H9 (cell line): ENCODE data around the gene COL5A3. TPM values are rescaled to one million over a fixed set of nuclear protein-coding genes. Genes with fewer than 3 reads are reported as not detected.

Experiments used
- DNase-seq: peaks from one replicate; pipeline ENCODE4 v3.0.0-alpha.2; 2017
- H2AFZ ChIP-seq: one replicate; pipeline ENCODE4 v1.6.1; 2013; ENCODE audit warnings: mild to moderate bottlenecking, low read length, control low read depth, moderate library complexity
- H2AK5ac ChIP-seq: 2 replicates; pipeline ENCODE4 v1.6.1; 2013; ENCODE audit warnings: low read length, control low read depth, mixed read lengths; ENCODE audit not compliant: insufficient read length
- H2BK120ac ChIP-seq: one replicate; pipeline ENCODE4 v1.6.1; 2013; ENCODE audit warnings: low read depth, mild to moderate bottlenecking, low read length, control low read depth, inconsistent platforms; ENCODE audit not compliant: poor library complexity, severe bottlenecking
- H2BK12ac ChIP-seq: 2 replicates; pipeline ENCODE4 v1.6.1; 2013; ENCODE audit warnings: low read length, control low read depth, mixed read lengths, low read depth; ENCODE audit not compliant: insufficient read length
- H2BK15ac ChIP-seq: 2 replicates; pipeline ENCODE4 v1.6.1; 2013; ENCODE audit warnings: low read depth, low read length, control low read depth
- H2BK20ac ChIP-seq: one replicate; pipeline ENCODE4 v1.6.1; 2013; ENCODE audit warnings: low read depth, mild to moderate bottlenecking, low read length, control low read depth, inconsistent platforms; ENCODE audit not compliant: poor library complexity, severe bottlenecking
- H2BK5ac ChIP-seq: 2 replicates; pipeline ENCODE4 v1.6.1; 2013; ENCODE audit warnings: low read length, control low read depth, mixed read lengths; ENCODE audit not compliant: insufficient read length
- H3K14ac ChIP-seq: 2 replicates; pipeline ENCODE4 v1.6.1; 2013; ENCODE audit warnings: low read length, control low read depth; ENCODE audit not compliant: insufficient read depth
- H3K18ac ChIP-seq: 2 replicates; pipeline ENCODE4 v1.6.1; 2013; ENCODE audit warnings: low read depth, mild to moderate bottlenecking, mixed read lengths, low read length, control low read depth; ENCODE audit not compliant: insufficient read length
- H3K23ac ChIP-seq: 2 replicates; pipeline ENCODE4 v1.6.1; 2013; ENCODE audit warnings: low read length, control low read depth, mixed read lengths, low read depth; ENCODE audit not compliant: insufficient read length
- H3K23me2 ChIP-seq: 2 replicates; pipeline ENCODE4 v1.6.1; 2013; ENCODE audit warnings: low read depth, mild to moderate bottlenecking, mixed read lengths, low read length, control low read depth; ENCODE audit not compliant: insufficient read length, poor library complexity, severe bottlenecking
- H3K27ac ChIP-seq: 2 replicates; pipeline ENCODE4 v1.5.1; 2013; ENCODE audit warnings: low read length, control low read depth, mixed read lengths, low read depth; ENCODE audit not compliant: insufficient read length
- H3K27me3 ChIP-seq: 2 replicates; pipeline ENCODE4 v1.6.1; 2013; ENCODE audit warnings: low read length, control low read depth, inconsistent platforms; ENCODE audit not compliant: insufficient read depth
- H3K4ac ChIP-seq: 2 replicates; pipeline ENCODE4 v1.6.1; 2013; ENCODE audit warnings: low read depth, mild to moderate bottlenecking, control low read depth, inconsistent platforms, low read length, moderate library complexity
- H3K4me1 ChIP-seq: 2 replicates; pipeline ENCODE4 v1.6.1; 2013; ENCODE audit warnings: low read length, control low read depth, inconsistent platforms; ENCODE audit not compliant: insufficient read depth
- H3K4me2 ChIP-seq: 2 replicates; pipeline ENCODE4 v1.6.1; 2013; ENCODE audit warnings: low read length, control low read depth, mixed read lengths; ENCODE audit not compliant: insufficient read length, insufficient read depth
- H3K56ac ChIP-seq: 2 replicates; pipeline ENCODE4 v1.6.1; 2013; ENCODE audit warnings: low read depth, mild to moderate bottlenecking, mixed read lengths, low read length, control low read depth; ENCODE audit not compliant: insufficient read length
- H3K79me1 ChIP-seq: 2 replicates; pipeline ENCODE4 v1.6.1; 2013; ENCODE audit warnings: low read depth, mild to moderate bottlenecking, moderate library complexity, low read length, control low read depth, inconsistent platforms; ENCODE audit not compliant: insufficient read depth, poor library complexity, severe bottlenecking
- H3K79me2 ChIP-seq: 2 replicates; pipeline ENCODE4 v1.6.1; 2013; ENCODE audit warnings: low read length, control low read depth, inconsistent platforms; ENCODE audit not compliant: insufficient read depth
- H3K9ac ChIP-seq: 2 replicates; pipeline ENCODE4 v1.6.1; 2013; ENCODE audit warnings: low read length, control low read depth, mixed read lengths; ENCODE audit not compliant: insufficient read length; ENCODE audit errors: extremely low read depth
- H3K9me3 ChIP-seq: one replicate; pipeline ENCODE4 v1.6.1; 2013; ENCODE audit warnings: low read depth, low read length, inconsistent platforms; ENCODE audit not compliant: control insufficient read depth
- H3T11ph ChIP-seq: one replicate; pipeline ENCODE4 v1.6.1; 2013; ENCODE audit warnings: mild to moderate bottlenecking, low read length, control low read depth, inconsistent platforms
- H4K20me1 ChIP-seq: one replicate; pipeline ENCODE4 v1.6.1; 2013; ENCODE audit not compliant: control insufficient read depth, insufficient read length, insufficient read depth
- H4K5ac ChIP-seq: 2 replicates; pipeline ENCODE4 v1.6.1; 2013; ENCODE audit warnings: low read depth, mild to moderate bottlenecking, mixed read lengths, low read length, control low read depth; ENCODE audit not compliant: insufficient read length
- H4K8ac ChIP-seq: replicated peaks from 2 replicates; pipeline ENCODE4 v1.6.1; 2013; ENCODE audit warnings: low read length, control low read depth, mixed read lengths, low read depth; ENCODE audit not compliant: insufficient read length
- H4K91ac ChIP-seq: 2 replicates; pipeline ENCODE4 v1.6.1; 2013; ENCODE audit warnings: low read depth, mild to moderate bottlenecking, moderate library complexity, mixed read lengths, low read length, control low read depth; ENCODE audit not compliant: insufficient read length
- H3K27ac Mint-ChIP-seq, 3 experiments: 2 replicates in 2 of 3; 3 replicates in 1 of 3; pipeline ENCODE4 v1.8.0; 2020 to 2021; ENCODE audit warnings: mixed read lengths in 3 of 3, mild to moderate bottlenecking in 1 of 3, moderate library complexity in 1 of 3
- H3K27me3 Mint-ChIP-seq: 2 replicates; pipeline ENCODE4 v1.8.0; 2021; ENCODE audit warnings: low read depth, mild to moderate bottlenecking, moderate library complexity, mixed read lengths
- H3K36me3 Mint-ChIP-seq, 3 experiments: 2 replicates in 2 of 3; 3 replicates in 1 of 3; pipeline ENCODE4 v1.8.0; 2020 to 2021; ENCODE audit warnings: low read depth in 3 of 3, mixed read lengths in 3 of 3; ENCODE audit not compliant: insufficient read depth in 1 of 3
- H3K4me1 Mint-ChIP-seq, 2 experiments: 2 replicates each; pipeline ENCODE4 v1.8.0; 2020; ENCODE audit warnings: mixed read lengths in 2 of 2
- H3K4me3 Mint-ChIP-seq, 2 experiments: 2 replicates in 1 of 2; 3 replicates in 1 of 2; pipeline ENCODE4 v1.8.0; 2020 to 2021; ENCODE audit warnings: mild to moderate bottlenecking in 2 of 2, mixed read lengths in 2 of 2, moderate library complexity in 1 of 2
- H3K9me3 Mint-ChIP-seq, 2 experiments: 2 replicates in 1 of 2; 3 replicates in 1 of 2; pipeline ENCODE4 v1.8.0; 2020; ENCODE audit warnings: mild to moderate bottlenecking in 2 of 2, mixed read lengths in 2 of 2, moderate library complexity in 1 of 2
- CTCF ChIP-seq: fragments of 200-600 bp; sonication (generic); conservative IDR thresholded peaks from 3 replicates; pipeline ENCODE4 v1.8.0; 2021; ENCODE audit warnings: antibody characterized with exemption, mild to moderate bottlenecking
- WGBS: extraction: QIAGEN DNeasy Blood & Tissue Kit; methylation state at CpG from one replicate; pipeline ENCODE4 v1.1.7; 2013; ENCODE audit warnings: missing lambda C conversion rate, low lambda C conversion rate, mixed read lengths; ENCODE audit not compliant: insufficient read length; ENCODE audit errors: extremely low coverage; 5-methylcytosine and 5-hydroxymethylcytosine counted together
- total RNA-seq: library from RNA; stranded (reverse); gene quantifications from 2 replicates; pipeline ENCODE4 v1.2.1, GENCODE V29; 2021

Gene COL5A3
- total RNA-seq, 1 experiment from 2014 or later, result 0.72 TPM

- Histone ChIP-seq H2BK12ac (no peak overlapping the region), H3K27me3 (peaks cover 4% of the 10 kb centered on the region; the same call in 1 of the 2 replicates), H4K91ac (no peak overlapping the region), H2AK5ac (no peak overlapping the region), H3K23ac (no peak overlapping the region), H2BK15ac (no peak overlapping the region), H3K9ac (no peak overlapping the region), H4K5ac (no peak overlapping the region), H3K9me3 (no peaks in the 10 kb centered on the region), H3K23me2 (no peaks in the 10 kb centered on the region), H4K20me1 (no peaks in the 10 kb centered on the region), H3K4ac (no peak overlapping the region), H2BK5ac (no peak overlapping the region), H3K18ac (no peak overlapping the region), H3K79me2 (no peaks in the 10 kb centered on the region), H2AFZ (no peak overlapping the region), H3T11ph (no peak overlapping the region), H3K4me2 (no peak overlapping the region), H3K56ac (no peak overlapping the region), H4K8ac (no peak overlapping the region), H2BK20ac (no peak overlapping the region), H3K14ac (no peak overlapping the region), H3K27ac (no peak overlapping the region), H2BK120ac (no peak overlapping the region), H3K4me1 (peaks cover 5% of the 10 kb centered on the region; the same call in 1 of the 2 replicates), H3K79me1 (no peaks in the 10 kb centered on the region)
- H3K36me3 Mint-ChIP-seq, result no peaks in the 10 kb centered on the region; a peak in 1 of 7 replicates
- no peak for DNase-seq
- H3K27ac Mint-ChIP-seq, result no peak overlapping the region
- peaks cover 1 to 2% of the 10 kb centered on the region in 2 experiments; a peak in 2 of 5 replicates for H3K9me3 Mint-ChIP-seq
- TF ChIP-seq CTCF, result no peak
- peaks cover 72% of the 10 kb centered on the region for H3K27me3 Mint-ChIP-seq
- peak overlapping the region in 1 of 2 experiments; percentile 61; a peak in 2 of 5 replicates for H3K4me3 Mint-ChIP-seq
- no CpG with 5 or more reads among the region's 11 CpGs for WGBS
- H3K4me1 Mint-ChIP-seq, result peaks cover 17 to 24% of the 10 kb centered on the region in 2 experiments
These were observed 2.0 kb downstream of the COL5A3 start for GRCh38 chr19:10008184-10008765.
